ENCODE measurements around the gene LDLRAD4. TPM values are rescaled to one million over a fixed set of nuclear protein-coding genes. Genes with fewer than 3 reads are reported as not detected.
A peak's percentile ranks its signal among the peaks of the same experiment; 100 is the strongest.

Gene LDLRAD4
- total and polyA plus RNA-seq, 8 donors: 14.1 to 26.6 (median 18.8) TPM

- Histone ChIP-seq H3K4me3 (no peak overlapping the region), H3K36me3 (no peaks in the 10 kb centered on the region), H3K9me3 (no peaks in the 10 kb centered on the region), H3K27me3 (peaks cover 0 to 76% of the 10 kb centered on the region in 2 donors), H3K4me1 (peaks cover 11 to 47% of the 10 kb centered on the region in 2 donors), H3K27ac (no peak overlapping the region)
- peak in 2 of 4 donors; percentile 78 for DNase-seq
- intact Hi-C loops (cut with DNase I): loop anchor here in 1 of 2 donors (5.0 to 10.0 kb wide), 2 partner anchors 316 to 419 kb away; no protein-coding TSS in a partner anchor
- peak; percentile 84 for ATAC-seq
- TF ChIP-seq CTCF (IDR thresholded peaks at IDR 0.05): peak; percentile 53 to 60
Measured at GRCh38 chr18:13216092-13216582, 2.4 kb upstream of the LDLRAD4 start.

GRCh38 chr18:13216711-13217465 is 1.7 kb upstream of the LDLRAD4 start:
- H3K4me1 ChIP-seq: peaks cover 19 to 55% of the 10 kb centered on the region in 2 donors
- H3K9me3 ChIP-seq: no peaks in the 10 kb centered on the region
- H3K36me3 ChIP-seq: no peaks in the 10 kb centered on the region
- DNase-seq: peak in 3 of 4 donors; percentile 31 to 80 (median 69)
- TF ChIP-seq CTCF (IDR thresholded peaks at IDR 0.05): peak in 1 of 2 donors; percentile 9
- intact Hi-C loops (cut with DNase I): loop anchor here in 1 of 2 donors (5.0 to 10.0 kb wide), 2 partner anchors 315 to 418 kb away; no protein-coding TSS in a partner anchor
- peak; percentile 51 for ATAC-seq
- peak overlapping the region; percentile 59 to 60 for H3K4me3 ChIP-seq
- no peak overlapping the region for H3K27ac ChIP-seq
- H3K27me3 ChIP-seq: peaks cover 0 to 76% of the 10 kb centered on the region in 2 donors

DNA sequence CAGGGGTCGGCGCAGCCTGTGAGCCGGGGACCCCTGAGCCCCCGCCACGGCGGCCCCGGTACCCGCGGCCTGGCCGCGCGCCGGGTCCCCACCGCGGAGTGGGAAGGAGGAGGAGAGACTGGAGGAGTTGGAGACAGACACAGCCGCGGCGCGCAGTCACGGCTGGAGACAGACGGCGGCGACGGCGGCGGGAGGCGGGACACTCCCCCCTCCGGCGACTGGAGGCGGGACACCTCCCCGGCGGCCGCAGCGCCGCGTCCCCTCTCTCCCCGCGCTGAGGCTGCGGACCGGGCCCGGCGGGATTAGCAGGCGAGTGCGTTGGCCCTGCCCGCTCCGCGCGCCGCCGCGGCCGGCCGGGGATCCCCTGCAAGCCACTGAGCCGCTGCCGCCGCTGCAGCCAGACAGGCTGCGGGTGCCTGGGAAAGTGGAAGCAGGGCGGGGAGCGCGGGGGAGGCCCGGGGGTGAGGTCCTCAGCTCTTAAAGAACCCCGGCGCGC is 1.0 kb upstream of the LDLRAD4 start:
- Histone ChIP-seq H3K36me3 (no peaks in the 10 kb centered on the region), H3K4me1 (peaks cover 20 to 61% of the 10 kb centered on the region in 2 donors), H3K27me3 (peaks cover 0 to 76% of the 10 kb centered on the region in 2 donors), H3K4me3 (peak overlapping the region; percentile 59 to 60), H3K9me3 (no peaks in the 10 kb centered on the region), H3K27ac (peak overlapping the region; percentile 45 to 65)
- DNase-seq (peak in 3 of 4 donors; percentile 50 to 86 (median 65)), ATAC-seq (peak; percentile 11)
- intact Hi-C loops (cut with DNase I): loop anchor here in 1 of 2 donors (5.0 to 10.0 kb wide), 2 partner anchors 315 to 417 kb away; no protein-coding TSS in a partner anchor
- peak in 1 of 2 donors; percentile 2 for TF ChIP-seq CTCF (IDR thresholded peaks at IDR 0.05)

GRCh38 chr18:13217971-13218367 is 591 bp upstream of the LDLRAD4 start:
- Histone ChIP-seq H3K4me3 (peak overlapping the region; percentile 59 to 60), H3K27me3 (peaks cover 0 to 75% of the 10 kb centered on the region in 2 donors), H3K9me3 (no peaks in the 10 kb centered on the region), H3K4me1 (peaks cover 24 to 66% of the 10 kb centered on the region in 2 donors), H3K27ac (peak overlapping the region; percentile 63 to 65), H3K36me3 (no peaks in the 10 kb centered on the region)
- peak in 2 of 4 donors; percentile 40 to 82 for DNase-seq
- TF ChIP-seq CTCF (IDR thresholded peaks at IDR 0.05): no peak
- intact Hi-C loops (cut with DNase I): loop anchor here in 1 of 2 donors (5.0 to 10.0 kb wide), 2 partner anchors 314 to 417 kb away; no protein-coding TSS in a partner anchor
- peak; percentile 4 for ATAC-seq

GRCh38 chr18:13218997-13219396 is 437 bp downstream of the LDLRAD4 start:
- intact Hi-C loops (cut with DNase I): loop anchor here in 1 of 2 donors (5.0 to 10.0 kb wide), 2 partner anchors 313 to 416 kb away; no protein-coding TSS in a partner anchor
- TF ChIP-seq CTCF (IDR thresholded peaks at IDR 0.05): no peak
- peak overlapping the region; percentile 63 to 65 for H3K27ac ChIP-seq
- peaks cover 26 to 76% of the 10 kb centered on the region in 2 donors for H3K4me1 ChIP-seq
- DNase-seq (no peak), ATAC-seq (no peak)
- peaks cover 0 to 65% of the 10 kb centered on the region in 2 donors for H3K27me3 ChIP-seq
- H3K4me3 ChIP-seq: peak overlapping the region; percentile 59 to 60
- H3K36me3 ChIP-seq: no peaks in the 10 kb centered on the region
- H3K9me3 ChIP-seq: no peaks in the 10 kb centered on the region
